SJSA1 (cell line): ENCODE data around the gene RIBC2. TPM values are rescaled to one million over a fixed set of nuclear protein-coding genes. Genes with fewer than 3 reads are reported as not detected.
"Not testable (repeated sequence)": the region's sequence is repeated elsewhere in the genome, so short reads cannot be mapped to it uniquely, and the experiment has no call there.

ENCODE experiments used
- DNase-seq, 2 experiments: peaks; one replicate each; pipeline ENCODE4 v3.0.0-alpha.2; 2015 to 2020; ENCODE audit warnings: low spot score in 2 of 2, low read depth in 1 of 2
- H3K27ac ChIP-seq: fragments of 250-450 bp; sonication (Bioruptor Pico); 2 replicates; pipeline ENCODE4 v1.5.1; 2020; ENCODE audit warnings: mild to moderate bottlenecking, moderate library complexity
- H3K27me3 ChIP-seq: fragments of 250-450 bp; sonication (Bioruptor Pico); replicated peaks from 2 replicates; pipeline ENCODE4 v1.5.1; 2020; ENCODE audit warnings: mild to moderate bottlenecking, moderate library complexity
- H3K36me3 ChIP-seq: fragments of 250-450 bp; sonication (Bioruptor Pico); 2 replicates; pipeline ENCODE4 v1.5.1; 2020; ENCODE audit warnings: mild to moderate bottlenecking
- H3K4me1 ChIP-seq: fragments of 250-450 bp; sonication (Bioruptor Pico); replicated peaks from 2 replicates; pipeline ENCODE4 v1.6.1; 2021; ENCODE audit warnings: mild to moderate bottlenecking
- H3K4me3 ChIP-seq: fragments of 250-450 bp; sonication (Bioruptor Pico); 2 replicates; pipeline ENCODE4 v1.5.1; 2020; ENCODE audit warnings: mild to moderate bottlenecking
- H3K9me3 ChIP-seq: fragments of 250-450 bp; sonication (Bioruptor Pico); replicated peaks from 2 replicates; pipeline ENCODE4 v1.5.1; 2020; ENCODE audit warnings: mild to moderate bottlenecking
- total RNA-seq: library from RNA; depleted of rRNA; stranded (reverse); fragments of >200 nt; shearing (Covaris generic); gene quantifications from 2 replicates; pipeline ENCODE4 v1.2.3, GENCODE V29; 2014

RIBC2 gene
- total RNA-seq, 1 experiment from 2014 or later = not detected

DNA sequence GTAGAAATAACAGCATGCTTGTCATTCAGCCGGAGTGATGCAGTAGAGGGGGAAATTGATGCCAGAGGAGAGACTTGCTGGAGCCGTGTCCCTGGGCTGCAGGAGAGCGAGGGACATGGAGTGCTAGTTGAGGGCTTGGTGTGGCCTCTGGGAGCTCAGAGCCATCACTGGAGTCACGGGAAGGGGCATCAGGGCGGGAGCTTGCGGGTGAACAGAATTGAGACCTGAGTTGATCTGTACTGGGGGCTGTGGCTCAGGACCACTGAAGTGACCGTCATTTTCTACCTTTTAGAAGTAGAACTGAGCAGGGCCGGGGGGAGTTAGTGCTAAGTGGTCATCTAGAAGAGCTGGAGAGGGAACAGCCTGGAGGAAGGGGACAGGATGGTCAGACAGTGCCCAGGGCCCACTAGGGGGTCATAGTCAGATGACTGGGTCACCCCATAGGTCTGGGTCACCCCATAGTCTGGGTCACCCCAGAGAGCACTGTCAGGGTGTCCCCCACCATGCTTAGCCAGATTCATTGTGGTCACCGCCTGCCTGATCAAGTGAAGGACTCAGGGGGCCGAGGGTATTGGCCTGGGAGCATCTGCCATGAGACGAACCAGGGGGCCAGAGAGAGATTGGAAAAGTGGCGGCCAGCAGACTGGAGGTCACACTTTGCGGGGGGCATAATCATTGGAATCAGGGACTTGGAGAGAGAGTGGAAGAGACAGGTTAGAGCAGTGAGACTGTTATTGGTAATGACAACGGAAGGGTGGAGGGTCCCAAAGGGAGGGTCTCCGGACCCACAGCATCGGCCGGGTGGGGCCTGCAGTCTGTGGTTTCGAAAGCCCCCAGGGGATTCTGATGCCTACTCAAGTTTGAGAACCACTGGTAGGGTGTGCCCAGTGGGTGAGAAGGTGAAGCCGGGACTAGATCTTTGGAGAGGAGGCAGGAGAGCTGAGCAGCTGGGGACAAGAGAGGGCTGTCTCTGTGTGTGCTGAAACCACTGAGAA lies 15.2 kb downstream of the RIBC2 start:
- Histone ChIP-seq H3K27ac (no peak overlapping the region), H3K4me1 (peaks cover 32% of the 10 kb centered on the region), H3K4me3 (no peak overlapping the region), H3K36me3 (no peaks in the 10 kb centered on the region), H3K9me3 (no peaks in the 10 kb centered on the region), H3K27me3 (no peaks in the 10 kb centered on the region)
- no peak for DNase-seq

DNA sequence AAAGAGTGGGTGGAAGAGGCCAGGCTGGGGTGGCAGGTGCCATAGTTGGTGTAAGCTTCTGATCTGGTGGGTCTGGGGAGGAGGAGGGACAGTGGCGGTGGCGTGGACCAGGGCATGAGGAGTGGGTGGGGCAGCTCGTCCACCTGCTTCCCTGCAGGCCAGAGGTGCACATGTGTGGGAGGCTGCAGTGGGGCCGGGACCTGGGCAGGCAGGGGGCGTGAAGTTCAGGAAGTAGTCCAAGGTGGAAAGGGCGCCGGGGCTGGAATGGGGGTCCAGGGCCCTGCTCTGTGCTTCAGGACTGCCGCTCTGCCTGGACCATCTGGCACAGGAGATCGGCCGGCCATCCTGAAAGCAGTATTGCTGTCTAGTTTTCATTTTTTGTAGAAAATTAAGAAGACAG lies 15.9 kb downstream of the RIBC2 start:
- no peak for DNase-seq
- Histone ChIP-seq H3K27me3 (no peaks in the 10 kb centered on the region), H3K4me1 (peaks cover 30% of the 10 kb centered on the region), H3K4me3 (no peak overlapping the region), H3K9me3 (no peaks in the 10 kb centered on the region), H3K36me3 (no peaks in the 10 kb centered on the region), H3K27ac (no peak overlapping the region)

DNA sequence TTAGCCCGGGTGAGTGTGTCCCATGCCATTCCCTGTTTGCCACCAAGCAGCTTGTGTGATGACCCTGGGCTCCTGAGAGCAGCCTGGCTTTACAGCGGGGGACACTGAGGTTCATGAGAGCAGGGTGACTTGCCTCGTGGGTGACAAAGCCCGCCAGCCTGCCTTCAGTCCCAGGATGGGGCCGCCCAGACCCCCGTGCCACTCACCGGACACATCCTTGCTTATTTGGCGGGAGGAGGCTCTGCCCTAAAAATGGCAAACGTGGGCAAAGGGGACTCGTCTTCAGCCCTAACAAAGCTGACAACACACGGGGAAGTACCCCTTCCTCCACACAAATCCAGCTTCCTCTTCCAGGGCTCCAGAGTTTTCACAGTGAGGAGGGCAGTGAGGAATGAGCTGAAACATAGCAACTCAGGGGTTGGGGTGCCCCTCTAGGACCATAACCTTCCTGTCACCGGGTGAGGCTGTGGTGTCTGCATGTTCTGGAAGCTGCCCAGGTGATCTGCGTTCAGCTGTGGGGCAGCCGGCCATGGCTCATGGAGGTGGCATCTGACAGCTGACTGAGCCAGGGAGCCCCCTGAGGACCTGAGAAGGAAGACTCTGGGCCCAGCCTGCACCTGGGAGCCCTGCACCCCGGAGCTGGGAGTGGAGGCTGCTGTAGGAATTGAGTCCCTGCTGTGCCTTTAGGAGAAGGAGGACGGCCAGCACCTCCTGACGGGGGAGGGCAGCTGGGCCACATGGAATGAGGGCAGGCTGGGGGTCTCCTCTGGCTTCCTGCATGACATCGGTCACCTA lies 16.7 kb downstream of the RIBC2 start:
- no peaks in the 10 kb centered on the region for H3K27me3 ChIP-seq
- no peaks in the 10 kb centered on the region for H3K36me3 ChIP-seq
- peaks cover 28% of the 10 kb centered on the region for H3K4me1 ChIP-seq
- H3K27ac ChIP-seq = no peak overlapping the region
- no peak for DNase-seq
- H3K4me3 ChIP-seq = no peak overlapping the region
- H3K9me3 ChIP-seq = no peaks in the 10 kb centered on the region

DNA sequence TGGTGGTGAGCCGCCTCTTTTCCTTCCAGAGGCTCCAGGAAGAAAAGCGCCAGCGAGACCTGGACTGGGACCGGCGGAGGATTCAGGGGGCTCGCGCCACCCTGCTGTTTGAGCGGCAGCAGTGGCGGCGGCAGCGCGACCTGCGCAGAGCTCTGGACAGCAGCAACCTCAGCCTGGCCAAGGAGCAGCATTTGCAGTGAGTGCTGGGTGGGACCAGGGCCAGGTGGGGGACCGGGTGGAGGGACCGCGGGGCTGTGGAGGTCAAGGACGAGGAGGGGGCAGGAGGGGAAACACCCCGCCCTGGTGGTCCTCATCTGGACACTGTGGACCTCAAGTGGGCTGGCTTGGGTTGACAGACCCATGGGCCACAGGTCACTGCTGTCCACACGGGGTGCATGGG lies 17.4 kb downstream of the RIBC2 start:
- H3K4me3 ChIP-seq = no peak overlapping the region
- no peak overlapping the region for H3K27ac ChIP-seq
- H3K36me3 ChIP-seq = no peaks in the 10 kb centered on the region
- peaks cover 28% of the 10 kb centered on the region for H3K4me1 ChIP-seq
- H3K9me3 ChIP-seq = no peaks in the 10 kb centered on the region
- DNase-seq = no peak
- no peaks in the 10 kb centered on the region for H3K27me3 ChIP-seq

DNA sequence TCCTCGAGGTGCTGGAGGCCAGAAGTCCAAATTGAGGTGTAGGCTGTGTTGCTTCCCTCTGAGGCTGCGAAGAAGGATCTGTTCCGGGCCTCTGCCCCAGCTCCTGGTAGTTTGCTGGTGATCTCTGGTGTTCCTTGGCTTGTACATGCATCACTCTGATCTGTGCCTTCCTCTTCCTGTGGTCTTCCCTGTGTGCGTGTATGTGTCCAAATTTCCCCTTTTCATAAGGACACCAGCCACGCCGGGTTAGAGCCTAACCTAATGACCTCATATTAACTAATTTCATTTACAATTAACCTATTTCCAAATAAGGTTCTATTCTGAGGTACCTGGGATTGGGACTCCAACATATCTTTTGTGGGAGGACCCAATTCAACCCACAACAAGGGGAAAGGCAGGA lies 21.5 kb downstream of the RIBC2 start:
- Histone ChIP-seq H3K27ac (no peak overlapping the region), H3K4me1 (peaks cover 26% of the 10 kb centered on the region), H3K9me3 (no peaks in the 10 kb centered on the region), H3K4me3 (no peak overlapping the region), H3K36me3 (no peaks in the 10 kb centered on the region), H3K27me3 (no peaks in the 10 kb centered on the region)
- DNase-seq = no peak

DNA sequence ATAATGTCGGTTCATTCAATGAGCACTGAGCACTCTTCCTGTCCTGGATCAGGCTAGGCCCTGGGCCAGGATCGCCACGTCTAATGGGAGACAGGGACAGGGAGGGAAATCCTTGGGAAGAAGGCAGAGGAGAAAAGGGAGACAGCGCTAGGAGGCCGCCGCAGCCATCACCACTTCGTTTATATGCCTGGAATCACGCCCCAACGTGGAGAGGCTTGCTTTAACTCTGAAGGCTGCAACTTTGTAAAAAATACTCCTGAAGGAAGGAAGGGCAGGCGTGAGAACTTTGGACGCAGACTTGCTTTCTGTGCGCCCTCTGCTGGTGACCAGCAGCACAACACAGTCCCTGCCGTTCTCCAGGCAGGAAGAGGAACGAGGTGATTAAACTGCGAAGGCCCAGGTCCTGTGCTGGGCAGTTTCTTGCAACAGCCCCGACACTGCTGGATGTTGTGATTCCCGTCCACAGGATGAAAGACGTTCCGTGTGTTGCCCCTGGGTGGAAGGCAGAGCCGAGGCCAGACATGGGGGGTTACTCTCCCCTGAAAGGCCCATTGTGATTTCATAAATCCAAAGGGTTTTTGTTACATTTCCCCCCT lies 22.1 kb downstream of the RIBC2 start:
- Histone ChIP-seq H3K27ac (peak overlapping the region; percentile 16; the same call in 1 of the 2 replicates), H3K36me3 (no peaks in the 10 kb centered on the region), H3K9me3 (no peaks in the 10 kb centered on the region), H3K27me3 (no peaks in the 10 kb centered on the region), H3K4me3 (no peak overlapping the region), H3K4me1 (peaks cover 26% of the 10 kb centered on the region)
- peak; percentile 88 to 89 for DNase-seq

DNA sequence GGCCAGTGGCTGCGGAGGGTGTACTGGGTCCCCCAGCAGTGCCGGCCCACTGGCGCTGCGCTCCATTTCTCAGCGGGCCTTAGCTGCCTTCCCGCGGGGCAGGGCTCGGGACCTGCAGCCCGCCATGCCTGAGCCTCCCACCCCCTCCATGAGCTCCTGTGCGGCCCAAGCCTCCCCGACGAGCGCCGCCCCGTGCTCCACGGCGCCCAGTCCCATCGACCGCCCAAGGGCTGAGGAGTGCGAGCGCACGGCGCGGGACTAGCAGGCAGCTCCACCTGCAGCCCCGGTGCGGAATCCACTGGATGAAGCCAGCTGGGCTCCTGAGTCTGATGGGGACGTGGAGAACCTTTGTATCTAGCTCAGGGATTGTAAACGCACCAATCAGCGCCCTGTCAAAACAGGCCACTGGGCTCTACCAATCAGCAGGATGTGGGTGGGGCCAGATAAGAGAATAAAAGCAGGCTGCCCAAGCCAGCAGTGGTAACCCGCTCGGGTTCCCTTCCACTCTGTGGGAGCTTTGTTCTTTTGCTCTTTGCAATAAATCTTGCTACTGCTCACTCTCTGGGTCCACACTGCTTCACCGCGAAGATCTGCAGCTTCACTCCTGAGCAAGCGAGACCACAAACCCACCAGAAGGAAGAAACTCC lies 23.5 kb downstream of the RIBC2 start:
- peaks cover 33% of the 10 kb centered on the region for H3K4me1 ChIP-seq
- H3K36me3 ChIP-seq, H3K9me3 ChIP-seq, H3K27ac ChIP-seq, H3K27me3 ChIP-seq, H3K4me3 ChIP-seq, DNase-seq: not testable (repeated sequence)

DNA sequence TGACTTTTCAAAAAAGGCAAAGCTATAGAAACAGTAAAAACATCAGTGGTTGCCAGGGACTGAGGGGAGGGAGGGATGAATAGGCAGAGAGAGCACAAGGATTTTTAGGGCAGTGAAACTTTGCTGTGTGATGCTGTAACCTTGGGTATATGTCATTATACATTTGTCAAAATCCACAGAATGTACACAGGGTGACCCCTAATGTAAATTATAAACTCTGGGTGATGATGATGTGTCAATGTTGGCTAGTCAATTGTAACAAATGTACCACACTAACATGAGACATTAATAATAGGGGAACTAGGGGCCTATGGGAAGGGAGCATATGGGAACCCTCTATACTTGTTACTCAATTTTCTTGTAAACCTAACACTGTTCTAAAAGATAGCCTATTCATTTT lies 24.8 kb downstream of the RIBC2 start:
- no peaks in the 10 kb centered on the region for H3K27me3 ChIP-seq
- DNase-seq = no peak
- no peak overlapping the region for H3K4me3 ChIP-seq
- no peaks in the 10 kb centered on the region for H3K36me3 ChIP-seq
- no peaks in the 10 kb centered on the region for H3K9me3 ChIP-seq
- H3K4me1 ChIP-seq = peaks cover 39% of the 10 kb centered on the region
- no peak overlapping the region for H3K27ac ChIP-seq

DNA sequence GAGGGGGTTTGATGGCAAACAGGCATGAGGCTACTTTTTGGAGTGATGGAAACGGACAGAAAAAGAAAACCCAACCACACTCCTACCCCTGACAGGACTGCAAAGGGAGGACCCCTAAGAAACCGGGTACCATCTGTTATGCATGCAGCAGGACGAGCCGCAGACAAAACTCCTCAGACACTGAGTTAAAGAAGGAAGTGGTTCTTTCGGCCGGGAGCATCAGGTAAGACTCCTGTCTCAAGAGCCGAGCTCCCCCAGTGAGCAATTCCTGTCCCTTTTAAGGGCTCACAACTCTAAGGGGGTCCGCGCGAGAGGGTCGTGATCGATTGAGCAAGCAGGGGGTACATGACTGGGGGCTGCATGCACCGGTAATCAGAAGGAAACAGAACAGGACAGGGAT lies 27.2 kb downstream of the RIBC2 start:
- DNase-seq, H3K4me3 ChIP-seq, H3K27ac ChIP-seq, H3K9me3 ChIP-seq, H3K27me3 ChIP-seq, H3K36me3 ChIP-seq: not testable (repeated sequence)
- peaks cover 32% of the 10 kb centered on the region for H3K4me1 ChIP-seq

DNA sequence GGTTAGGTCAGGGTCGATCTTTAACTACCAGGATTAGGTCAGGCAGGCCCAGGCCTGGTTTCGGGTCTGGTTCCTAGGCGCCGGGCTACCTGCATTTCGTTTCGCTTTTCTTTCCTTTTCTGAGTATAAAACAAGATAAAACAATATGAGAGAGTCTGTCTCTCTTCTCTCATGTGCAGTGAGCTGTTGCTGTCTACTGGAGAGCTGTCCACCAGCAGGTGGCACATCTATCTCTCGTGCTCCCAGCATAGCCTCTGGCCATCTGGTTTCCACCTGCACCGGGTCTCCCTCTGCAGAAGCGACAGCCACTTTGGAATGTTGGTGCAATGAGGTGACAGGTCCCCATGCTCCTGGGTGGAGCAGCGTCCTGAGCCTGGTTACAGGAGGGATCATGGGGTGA lies 27.6 kb downstream of the RIBC2 start:
- H3K4me1 ChIP-seq = peaks cover 28% of the 10 kb centered on the region
- no peak overlapping the region for H3K4me3 ChIP-seq
- H3K27ac ChIP-seq = no peak overlapping the region
- H3K9me3 ChIP-seq = no peaks in the 10 kb centered on the region
- no peaks in the 10 kb centered on the region for H3K27me3 ChIP-seq
- no peaks in the 10 kb centered on the region for H3K36me3 ChIP-seq
- DNase-seq = peak; percentile 47 to 65

DNA sequence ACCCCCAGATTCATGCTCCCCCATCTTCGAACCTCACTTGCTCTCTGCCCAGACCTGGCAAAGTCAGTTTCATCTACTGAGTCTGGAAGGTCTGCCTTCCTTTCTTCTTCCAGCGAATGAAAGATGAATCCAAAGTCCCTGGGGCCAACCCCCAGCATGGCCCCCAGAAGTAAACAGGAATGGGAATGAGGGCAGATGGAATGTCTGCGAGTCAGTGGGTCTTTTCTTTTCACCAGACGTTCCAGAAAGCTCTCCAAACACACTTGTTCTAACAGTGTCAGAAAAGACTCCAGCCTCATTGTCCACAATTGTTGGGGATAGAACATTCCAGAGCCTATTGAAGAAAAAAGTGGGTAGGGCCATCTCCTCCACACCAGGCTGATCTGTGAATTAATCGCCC lies 28.6 kb downstream of the RIBC2 start:
- Histone ChIP-seq H3K27ac (no peak overlapping the region), H3K9me3 (no peaks in the 10 kb centered on the region), H3K4me3 (no peak overlapping the region), H3K4me1 (peaks cover 28% of the 10 kb centered on the region), H3K36me3 (no peaks in the 10 kb centered on the region), H3K27me3 (no peaks in the 10 kb centered on the region)
- DNase-seq = no peak

DNA sequence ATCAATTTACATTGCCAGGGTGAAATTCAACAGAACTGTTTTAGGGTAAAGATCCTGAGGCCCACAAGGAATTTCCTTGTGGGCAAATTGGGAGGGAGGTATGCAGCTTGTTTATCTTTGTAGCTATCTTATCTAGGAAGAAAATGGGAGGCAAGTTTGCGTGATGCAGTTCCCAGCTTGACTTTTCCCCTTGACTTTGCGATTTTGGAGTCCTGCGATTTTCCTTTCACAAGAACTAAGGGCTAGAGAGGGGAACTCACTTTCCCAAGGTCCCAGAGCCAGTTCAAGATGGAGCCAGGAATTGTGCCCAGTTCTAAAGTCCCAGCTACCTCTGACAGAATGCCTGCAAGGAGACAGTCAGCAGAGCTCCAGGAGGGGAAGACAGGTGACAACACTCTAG lies 30.7 kb downstream of the RIBC2 start:
- Histone ChIP-seq H3K9me3 (no peaks in the 10 kb centered on the region), H3K4me3 (no peak overlapping the region), H3K4me1 (peaks cover 23% of the 10 kb centered on the region), H3K36me3 (no peaks in the 10 kb centered on the region), H3K27me3 (no peaks in the 10 kb centered on the region), H3K27ac (no peak overlapping the region)
- DNase-seq = no peak

DNA sequence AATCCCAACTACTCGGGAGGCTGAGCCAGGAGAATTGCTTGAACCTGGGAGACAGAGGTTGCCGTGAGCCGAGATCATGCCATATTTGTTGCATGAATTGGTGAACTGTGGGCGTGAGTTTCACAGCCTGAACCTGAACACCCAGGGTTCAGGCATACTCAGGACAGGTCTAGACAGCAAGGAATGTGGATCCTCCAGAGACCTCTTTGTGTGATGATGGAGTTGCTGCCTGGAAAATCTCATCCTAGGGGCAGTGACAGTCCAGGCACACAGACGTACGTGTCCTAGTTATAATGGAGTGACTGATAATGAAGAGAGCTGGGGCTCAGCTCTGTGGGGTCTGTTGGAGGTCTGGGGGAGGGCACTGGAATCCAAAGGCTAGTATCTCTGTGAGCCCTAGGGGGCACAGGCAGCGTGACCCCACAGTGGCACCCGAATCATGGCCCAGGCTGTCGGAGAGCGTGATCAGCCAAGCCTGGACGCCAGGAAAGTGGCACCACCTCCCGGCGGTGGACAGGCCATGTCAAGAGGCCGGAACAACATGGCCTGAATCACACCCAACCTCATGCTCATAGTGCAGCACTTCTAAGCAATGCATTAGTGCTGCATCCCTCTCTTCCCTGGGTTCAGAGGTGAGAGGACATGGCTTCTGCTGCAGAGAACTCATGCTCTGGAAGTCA lies 31.7 kb downstream of the RIBC2 start:
- Histone ChIP-seq H3K4me3 (no peak overlapping the region), H3K27ac (no peak overlapping the region), H3K9me3 (no peaks in the 10 kb centered on the region), H3K4me1 (peaks cover 23% of the 10 kb centered on the region), H3K36me3 (no peaks in the 10 kb centered on the region), H3K27me3 (no peaks in the 10 kb centered on the region)
- DNase-seq = no peak
